Middle frontal gyrus (tissue), 1 donor: ENCODE data around the gene RERE.
A peak's percentile ranks its signal among the peaks of the same experiment; 100 is the strongest.
"Not testable (repeated sequence)": the region's sequence is repeated elsewhere in the genome, so short reads cannot be mapped to it uniquely, and the experiment has no call there.

Source experiments
- DNase-seq: peaks from one replicate; pipeline ENCODE4 v3.0.0-alpha.2; 2015; ENCODE audit warnings: low spot score; ENCODE audit errors: extremely low spot score

The RERE gene

DNA sequence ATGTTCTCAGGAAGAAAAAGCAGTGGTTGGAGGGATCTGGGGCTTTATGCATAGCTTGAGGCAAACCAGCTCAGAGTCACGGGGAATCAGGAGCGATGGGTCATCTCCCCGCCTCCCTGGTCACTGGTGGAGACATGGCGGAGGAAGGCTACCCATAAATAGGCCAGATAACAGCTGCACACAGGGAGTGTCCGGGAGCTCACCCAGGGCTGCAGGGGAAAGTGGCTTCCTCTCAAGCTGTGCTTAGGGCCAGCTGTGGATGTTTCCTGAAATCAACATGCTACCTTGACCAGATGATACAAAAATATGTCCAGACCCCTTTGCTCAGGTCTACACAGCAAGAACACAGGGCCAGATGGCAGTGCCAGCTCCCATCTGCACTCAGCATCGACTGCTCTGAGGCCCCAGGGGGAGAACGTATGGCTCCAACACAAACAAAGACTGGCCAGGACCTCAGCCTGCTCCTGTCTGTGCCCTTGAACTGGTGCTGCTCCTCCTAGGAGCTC is 27.1 kb upstream of the RERE start:
- no peak for DNase-seq

DNA sequence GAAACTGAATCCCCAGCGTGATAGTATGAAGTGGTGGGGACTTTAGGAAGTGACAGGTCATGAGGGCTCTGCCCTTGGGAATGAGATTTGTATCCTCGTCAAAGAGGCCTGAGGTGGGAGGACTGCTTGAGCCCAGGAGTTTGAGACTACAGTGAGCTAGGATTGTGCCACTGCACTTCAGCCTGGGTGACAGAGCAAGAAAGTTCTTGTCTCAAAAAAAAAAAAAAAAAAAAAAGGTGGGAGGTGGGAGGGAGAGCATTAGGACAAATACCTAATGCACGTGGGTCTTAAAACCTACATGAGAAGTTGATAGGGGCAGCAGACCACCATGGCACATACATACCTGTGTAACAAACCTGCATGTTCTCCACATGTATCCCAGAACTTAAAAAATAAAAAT is 24.0 kb upstream of the RERE start:
- DNase-seq, result no peak

DNA sequence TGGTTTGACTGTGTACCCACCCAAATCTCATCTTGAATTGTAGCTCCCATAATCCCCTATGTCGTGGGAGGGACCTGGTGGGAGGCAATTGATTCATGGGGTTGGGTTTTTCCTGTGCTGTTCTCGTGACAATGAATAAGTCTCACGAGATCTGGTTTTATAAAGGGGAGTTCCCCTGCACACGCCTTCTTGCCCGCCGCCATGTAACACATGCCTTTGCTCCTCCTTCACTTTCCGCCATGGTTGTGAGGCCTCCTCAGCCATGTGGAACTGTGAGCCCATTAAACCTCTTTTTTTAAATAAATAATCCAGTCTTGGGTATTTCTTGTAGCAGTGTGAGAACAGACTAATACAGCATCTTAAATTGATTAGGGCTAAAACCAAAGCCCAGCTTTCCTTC is 22.6 kb upstream of the RERE start:
- no peak for DNase-seq

DNA sequence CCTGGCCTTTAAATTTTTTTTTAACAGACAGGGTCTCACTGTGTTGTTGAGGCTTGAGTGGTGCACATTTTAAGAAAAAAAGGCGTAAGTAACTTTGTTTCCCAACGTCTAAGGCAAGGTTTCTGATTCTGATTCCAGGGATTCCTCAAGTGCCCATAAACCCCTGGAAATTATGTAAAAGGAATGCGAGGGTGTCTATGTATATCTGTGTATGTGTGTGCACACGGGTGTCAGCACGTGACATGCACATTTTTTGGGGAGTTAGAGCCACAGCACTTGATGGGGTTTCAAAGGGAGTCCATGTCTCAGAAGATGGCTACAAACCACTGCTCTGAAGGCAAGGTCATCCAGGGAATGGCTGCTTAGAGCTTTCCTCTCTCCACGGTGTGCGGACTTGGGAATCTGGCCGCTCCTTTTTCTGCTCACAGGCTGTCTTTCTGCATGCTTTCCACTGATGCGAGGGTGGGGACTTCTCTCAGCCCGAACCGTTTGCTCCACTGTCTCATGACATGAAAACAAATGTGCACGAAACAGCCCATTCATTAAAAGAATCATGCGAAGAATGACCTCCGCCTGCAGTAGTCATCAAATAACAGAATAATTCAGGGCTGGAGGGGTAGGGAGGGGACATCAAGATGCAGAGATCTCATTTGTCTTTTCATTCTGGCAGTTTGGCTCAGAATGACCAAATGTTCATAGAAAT is 18.7 kb upstream of the RERE start:
- no peak for DNase-seq

DNA sequence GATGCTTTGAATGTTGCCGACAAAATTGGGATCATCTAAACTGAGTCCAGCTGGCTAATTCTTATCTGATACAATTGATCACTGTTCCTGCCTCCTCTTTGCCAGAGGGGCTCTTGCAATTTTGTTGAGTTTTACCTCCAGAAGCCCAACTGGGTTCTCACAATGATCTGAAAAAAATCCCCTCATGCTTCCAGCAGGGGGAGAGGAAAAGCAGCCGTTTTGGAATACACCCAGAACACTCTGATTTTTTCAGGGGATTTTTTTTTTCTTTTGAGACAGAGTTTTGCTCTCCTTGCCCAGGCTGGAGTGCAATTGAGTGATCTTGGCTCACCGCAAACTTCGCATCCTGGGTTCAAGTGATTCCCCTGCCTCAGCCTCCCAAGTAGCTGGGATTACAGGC is 13.9 kb upstream of the RERE start:
- DNase-seq, result no peak

DNA sequence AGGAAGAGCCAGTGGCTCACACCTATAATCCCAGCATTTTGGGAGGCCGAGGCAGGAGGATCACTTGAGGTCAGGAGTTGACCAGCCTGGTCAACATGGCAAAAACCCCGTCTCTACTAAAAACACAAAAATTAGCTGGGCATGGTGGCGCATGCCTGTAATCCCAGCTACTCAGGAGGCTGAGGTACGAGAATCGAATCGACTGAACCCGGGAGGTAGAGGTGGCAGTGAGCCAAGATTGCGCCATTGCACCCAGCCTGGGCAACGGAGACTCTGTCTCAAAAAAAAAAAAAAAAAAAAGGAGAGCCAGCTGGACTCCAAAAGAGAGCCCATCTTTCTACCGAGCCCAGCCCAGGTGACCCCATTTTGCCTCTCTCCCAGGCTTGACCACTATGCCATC is 13.3 kb upstream of the RERE start:
- not testable (repeated sequence) for DNase-seq

DNA sequence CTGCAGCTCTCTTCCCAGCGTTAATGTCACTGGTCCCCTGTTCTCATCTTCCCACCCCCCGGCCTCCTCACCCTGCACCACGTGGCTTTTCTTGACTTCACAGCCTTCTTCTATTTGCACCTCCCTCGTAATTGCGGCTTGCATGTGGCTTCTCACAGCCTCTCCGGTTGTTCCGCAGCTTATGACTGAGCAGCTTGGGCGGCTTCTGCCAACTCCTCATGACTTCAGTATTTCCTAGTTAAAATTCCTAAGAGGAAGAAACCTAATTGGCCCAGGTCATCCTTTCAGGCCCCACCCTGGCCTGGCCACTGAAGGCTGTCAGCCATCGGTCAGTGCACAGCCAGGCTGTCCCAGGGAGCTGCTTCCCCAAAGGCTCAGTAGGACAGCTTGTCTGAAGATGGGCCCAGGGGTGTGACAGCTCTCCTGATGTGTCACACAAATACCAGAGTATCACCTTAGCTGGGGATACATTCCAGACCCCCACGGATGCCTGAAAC is 8.6 kb upstream of the RERE start:
- no peak for DNase-seq

DNA sequence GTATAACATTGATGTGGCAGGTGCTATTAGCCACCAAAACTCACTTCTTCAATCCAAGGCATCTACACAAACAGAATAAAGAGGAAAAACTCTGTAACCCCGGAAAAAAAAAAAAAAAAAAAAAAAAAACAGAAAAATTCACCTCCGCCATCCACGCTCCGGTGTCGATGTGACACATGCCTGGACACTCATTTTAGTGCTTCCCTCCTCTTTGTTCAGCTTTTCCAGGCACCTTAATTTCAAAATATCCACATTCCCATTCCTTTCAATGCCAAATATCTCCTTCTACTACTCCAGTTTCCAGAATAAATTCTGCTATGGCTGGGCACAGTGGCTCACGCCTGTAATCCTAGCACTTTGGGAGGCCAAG is 5.8 kb upstream of the RERE start:
- DNase-seq, result no peak

DNA sequence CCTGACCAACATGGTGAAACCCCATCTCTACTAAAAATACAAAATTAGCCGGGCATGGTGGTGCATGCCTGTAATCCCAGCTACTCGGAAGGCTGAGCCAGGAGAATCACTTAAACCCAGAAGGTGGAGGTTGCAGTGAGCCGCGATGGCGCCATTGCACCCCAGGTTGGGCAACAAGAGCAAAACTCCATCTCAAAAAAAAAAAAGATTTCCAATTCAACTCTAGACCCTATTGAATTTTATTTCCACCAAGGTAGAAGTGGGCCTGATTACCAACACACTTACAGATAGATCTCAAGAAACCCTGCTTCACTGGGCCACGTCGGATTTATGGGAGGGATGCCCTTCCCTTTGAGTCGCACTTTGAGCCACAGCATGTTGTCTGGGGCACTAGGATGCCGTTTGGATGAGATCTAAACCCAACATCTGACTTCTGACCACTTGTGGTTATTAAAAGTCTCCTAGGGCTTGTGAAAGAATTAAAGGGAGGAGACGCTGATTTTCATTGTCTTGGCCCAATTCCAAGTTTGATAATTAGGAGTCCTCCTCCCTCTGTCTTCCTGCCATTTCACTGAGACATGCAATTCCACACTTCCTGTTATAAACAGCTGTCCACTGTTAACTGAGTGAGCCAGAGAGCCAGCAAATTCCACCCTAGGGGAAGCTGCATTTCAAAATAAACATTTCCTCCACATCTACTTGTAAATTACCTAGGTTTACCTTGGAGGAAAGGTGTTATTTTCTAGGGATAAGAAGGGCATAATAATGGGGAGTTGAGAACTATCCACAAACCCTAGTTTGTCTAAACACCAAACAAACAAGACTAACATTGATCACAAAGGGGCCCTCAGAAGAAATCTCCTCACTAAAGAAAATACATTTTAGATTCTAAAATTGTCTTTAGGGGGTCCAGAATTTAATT is 5.2 kb upstream of the RERE start:
- DNase-seq, result no peak

DNA sequence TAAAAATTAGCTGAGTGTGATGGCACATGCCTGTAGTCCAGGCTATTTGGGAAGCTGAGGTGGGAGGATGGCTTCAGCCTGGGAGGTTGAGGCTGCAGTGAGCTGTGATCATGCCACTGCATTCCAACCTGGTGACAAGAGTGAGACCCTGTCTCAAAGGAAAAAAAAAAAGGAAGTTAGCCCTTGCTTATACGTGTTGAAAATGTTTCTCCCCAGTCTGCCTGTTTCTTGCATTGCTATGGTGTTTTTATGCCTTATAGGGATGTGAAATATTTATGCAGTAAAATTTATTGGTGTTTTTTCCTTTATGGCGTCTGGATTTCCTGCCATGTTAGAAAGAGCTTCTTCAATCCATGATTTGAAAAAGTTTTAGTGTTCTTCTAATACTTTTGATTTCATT is 3.6 kb upstream of the RERE start:
- no peak for DNase-seq

DNA sequence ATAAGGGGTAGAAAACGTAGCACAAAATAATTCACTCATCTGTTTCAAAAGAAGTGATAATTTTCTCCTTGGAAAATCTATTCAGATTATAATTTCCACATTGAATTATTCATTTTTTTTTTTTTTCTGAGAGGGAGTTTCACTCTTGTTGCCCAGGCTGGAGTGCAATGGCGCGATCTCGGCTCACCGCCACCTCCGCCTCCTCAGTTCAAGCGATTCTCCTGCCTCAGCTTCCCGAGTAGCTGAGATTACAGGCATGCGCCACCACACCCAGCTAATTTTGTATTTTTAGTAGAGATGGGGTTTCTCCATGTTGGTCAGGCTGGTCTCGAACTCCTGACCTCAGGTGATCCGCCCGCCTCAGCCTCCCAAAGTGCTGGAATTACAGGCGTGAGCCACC is 1.3 kb upstream of the RERE start:
- not testable (repeated sequence) for DNase-seq

DNA sequence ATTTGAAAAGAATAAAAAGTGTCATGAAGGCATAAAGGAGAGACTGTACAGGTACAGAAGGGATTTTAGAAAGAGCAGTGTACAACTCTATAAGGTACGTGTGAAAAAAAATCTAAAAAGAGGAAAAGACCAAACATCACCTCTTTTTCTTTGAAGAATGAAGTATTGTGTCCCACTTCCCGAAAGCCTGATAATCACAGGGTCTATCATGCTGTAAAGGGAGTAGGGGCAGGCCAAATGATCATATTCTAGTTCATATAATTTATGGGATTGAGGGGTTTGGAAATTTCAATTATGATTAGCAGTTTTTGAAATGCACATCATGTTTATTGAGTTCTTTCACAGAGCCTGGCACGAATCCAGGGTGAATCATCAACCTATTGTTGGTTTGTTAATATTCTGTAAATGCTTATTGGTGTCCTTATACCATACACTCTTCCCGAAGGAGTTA is 910 bp upstream of the RERE start:
- no peak for DNase-seq

DNA sequence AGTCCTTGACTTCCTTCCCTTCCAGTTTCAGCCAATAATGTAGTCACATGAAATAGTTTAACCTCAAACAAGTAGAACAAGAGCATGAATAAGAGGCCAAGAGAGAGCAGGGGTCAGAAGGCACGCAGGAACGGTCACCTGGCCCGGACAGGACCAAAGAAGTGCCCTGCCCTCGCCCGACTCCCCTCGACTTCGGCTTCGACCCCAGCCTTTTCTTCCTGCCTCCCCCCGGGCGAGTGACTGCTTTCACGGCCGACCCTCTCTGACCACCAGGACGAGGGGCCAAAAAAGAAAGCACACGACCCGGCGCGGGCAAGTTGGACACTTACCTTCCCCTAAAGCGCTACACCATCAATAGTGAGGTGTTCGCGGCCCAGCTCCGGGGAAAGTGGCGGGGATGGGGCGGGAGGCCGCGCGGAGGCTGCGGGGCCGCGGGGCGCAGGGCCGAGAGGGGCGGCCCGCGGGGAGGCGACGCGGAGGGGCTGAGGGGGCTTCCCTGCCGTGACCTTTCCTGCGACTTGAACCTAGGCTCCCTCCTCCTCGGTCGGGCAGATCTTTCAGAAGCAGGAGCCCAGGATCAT is 519 bp downstream of the RERE start:
- no peak for DNase-seq

DNA sequence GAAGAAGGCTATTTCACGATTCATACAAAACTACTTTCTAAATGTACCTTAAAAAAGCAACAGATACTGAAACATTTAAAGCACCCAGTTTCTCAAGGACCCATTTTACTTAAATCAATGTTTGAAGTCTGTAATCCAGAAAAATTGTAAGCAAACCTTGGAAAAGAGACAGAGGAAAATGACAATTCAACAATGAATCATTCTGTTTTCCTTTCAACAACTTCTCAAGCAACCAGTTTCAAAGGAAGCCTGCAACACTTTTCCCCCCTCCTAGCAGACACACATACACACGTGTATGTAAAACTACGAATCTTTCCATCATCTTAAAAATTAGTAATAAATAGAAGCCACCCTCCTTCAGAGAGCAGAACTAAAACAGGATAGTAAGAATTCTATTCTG is 1.2 kb downstream of the RERE start:
- DNase-seq, result no peak

DNA sequence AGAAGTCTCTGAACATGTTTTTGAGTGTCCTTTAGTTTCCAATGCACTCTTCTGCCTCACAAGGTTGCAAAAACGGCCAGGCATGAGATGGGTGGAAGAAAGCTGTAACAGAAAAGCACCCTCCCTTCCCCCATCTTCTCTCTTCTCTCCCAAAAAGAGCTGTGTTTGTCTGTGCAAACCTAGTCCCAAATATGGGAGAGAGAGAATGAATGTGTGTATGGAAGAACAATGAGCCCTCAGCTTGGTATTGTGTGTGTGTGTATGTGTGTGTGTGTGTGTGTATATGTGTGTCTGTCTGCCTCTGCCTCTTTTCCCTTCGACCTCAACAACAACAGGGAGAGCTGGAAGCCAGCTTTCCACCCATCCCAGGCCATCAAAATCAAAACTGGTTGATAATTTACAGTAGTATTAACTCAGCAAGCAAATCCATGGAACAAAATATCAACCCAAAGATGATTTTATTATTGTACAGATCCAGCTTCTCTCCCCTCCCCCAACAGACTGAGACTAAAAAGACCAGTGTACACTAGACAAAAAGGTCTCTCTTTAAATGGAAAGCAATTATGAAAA is 1.8 kb downstream of the RERE start:
- peak; percentile 36 for DNase-seq

DNA sequence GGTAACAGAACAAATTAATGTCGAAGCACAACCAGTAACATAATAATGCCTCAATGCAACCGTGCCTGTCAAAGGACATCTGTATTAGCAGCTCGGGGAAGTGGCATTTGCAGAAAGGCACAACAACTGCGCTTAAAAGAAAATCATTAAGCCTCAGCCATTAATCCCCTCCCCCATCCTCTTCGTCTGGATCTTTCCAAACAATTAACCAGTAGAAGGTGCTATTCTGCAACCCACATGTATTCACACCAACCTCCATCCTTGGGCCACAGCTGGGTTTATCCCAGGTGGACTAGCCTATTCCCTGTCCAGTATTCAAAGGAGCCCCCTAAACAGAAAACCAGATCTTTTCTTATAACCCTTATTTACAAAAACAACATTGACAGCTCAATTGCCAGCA is 2.6 kb downstream of the RERE start:
- DNase-seq, result no peak

DNA sequence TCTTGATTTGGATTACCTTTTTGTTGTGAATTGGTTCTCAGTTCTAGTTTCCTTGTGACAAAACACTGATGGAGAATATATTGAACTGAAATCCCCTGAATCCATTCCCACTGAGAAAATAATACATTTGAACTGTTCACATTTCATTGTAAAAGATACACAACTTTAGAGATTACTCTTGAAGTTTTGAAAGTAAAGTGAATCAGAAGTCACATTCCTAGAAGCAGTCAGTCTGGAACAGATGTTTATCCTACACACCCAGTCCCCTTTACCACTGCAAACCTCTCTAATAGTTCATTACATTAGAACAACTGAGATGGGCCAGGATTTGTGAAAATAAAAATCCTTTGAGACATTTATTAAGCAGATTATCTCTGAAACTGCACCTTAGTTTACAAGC is 3.4 kb downstream of the RERE start:
- no peak for DNase-seq

DNA sequence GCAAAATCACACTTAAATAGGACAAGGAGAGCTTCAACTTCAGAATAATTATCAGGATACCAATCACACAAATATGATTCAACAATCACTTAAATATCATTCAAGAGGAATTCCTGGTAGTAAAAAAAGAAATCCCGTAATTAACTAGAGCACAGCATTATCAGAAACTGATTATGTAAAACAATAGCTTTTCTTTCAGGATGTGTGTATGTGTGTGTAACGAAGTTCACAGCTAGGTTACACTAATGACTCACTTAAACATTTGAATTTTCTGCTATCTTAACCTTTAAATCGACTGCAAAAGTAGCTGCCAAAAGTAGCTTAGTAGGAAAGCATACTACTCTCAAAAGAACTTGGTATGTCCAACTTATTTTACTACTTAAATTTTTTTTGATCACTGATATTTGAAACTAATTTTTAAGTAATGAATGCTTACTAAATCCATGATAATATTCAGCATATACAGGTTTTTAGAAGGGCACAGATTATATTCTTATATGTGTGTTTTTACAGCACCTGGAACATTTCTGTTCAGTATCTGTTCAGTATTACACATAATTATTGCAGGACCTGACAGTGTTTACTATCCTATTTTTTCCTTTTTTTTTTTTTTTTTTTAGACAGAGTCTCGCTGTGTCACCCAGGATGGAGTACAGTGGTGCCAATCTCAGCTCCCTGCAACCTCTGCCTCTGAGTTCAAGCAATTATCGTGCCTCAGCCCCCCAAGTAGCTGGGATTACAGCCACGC is 4.2 kb downstream of the RERE start:
- DNase-seq, result no peak

DNA sequence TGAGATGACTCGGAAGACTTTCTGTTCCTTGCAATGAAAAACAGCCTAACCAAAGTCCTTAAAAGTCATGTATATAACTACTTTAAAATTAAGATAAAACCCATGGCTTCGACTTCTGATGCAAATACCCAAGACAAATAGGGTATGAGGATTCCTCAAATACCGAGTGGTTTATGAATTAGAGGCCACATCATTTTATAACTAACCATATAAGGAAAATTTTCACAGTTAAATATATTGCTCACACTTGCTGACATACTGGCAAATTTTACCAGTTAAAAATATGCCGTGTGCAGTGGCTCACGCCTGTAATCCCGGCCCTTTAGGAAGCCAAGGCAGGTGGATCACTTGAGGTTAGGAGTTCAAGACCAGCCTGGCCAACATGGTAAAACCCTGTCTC is 5.4 kb downstream of the RERE start:
- DNase-seq, result no peak

DNA sequence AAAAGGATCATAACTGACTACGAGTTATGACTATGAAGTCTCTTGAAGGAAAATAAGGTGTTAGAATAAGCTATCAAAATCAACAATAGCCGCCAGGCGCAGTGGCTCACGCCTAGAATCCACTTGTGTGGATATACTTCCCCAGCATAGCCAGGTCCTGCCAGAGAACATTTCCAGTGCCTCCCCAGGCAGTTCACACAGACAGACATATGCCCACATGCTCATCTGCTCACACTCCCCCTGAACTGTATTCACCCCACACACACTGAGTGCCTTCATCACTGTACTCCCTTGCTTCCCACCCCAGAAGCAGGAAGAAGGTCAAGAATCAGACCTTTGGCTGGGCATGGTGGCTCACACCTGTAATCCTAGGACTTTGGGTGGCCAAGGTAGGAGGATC is 6.5 kb downstream of the RERE start:
- no peak for DNase-seq

DNA sequence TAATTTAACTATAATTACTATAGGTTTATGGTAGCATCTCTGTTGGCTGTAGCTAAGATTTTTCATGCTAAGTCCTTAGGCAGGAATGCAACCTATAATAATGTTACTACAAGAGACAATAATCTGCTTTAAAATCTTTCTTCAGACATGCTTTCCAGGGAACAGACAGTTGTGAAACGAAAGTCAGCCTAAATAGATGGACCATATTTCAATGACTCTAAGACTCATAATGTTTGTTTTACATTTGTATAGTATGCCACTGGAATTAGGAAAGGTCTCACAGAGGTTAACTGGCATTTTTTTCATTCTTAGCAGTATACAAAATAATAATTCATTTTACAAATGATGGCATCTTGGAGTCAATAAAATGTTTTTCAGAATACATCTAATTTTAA is 8.1 kb downstream of the RERE start:
- no peak for DNase-seq
